HepG2 (cell line): ENCODE data around the gene ARL16. TPM values are rescaled to one million over a fixed set of nuclear protein-coding genes. Genes with fewer than 3 reads are reported as not detected.
A peak's percentile ranks its signal among the peaks of the same experiment; 100 is the strongest.

Source experiments
- FOXA1 ChIP-seq, 2 experiments: fragments of 450-650 bp in 1 of 2; sonication (generic) in 1 of 2; formaldehyde crosslinking in 1 of 2; IDR thresholded peaks; 2 replicates each; pipeline versions ENCODE4 v1.4.0 to v1.6.1; 2016 to 2020; ENCODE audit warnings: missing genetic modification reagents in 1 of 2
- HNRNPLL ChIP-seq: fragments of 200-400 bp; formaldehyde crosslinking; IDR thresholded peaks from 2 replicates; pipeline ENCODE4 v1.6.1; 2017; ENCODE audit warnings: mild to moderate bottlenecking, low read depth, low read length; ENCODE audit not compliant: poor library complexity, severe bottlenecking
- HNRNPUL1 ChIP-seq: fragments of 200-400 bp; formaldehyde crosslinking; IDR thresholded peaks from 2 replicates; pipeline ENCODE4 v1.6.1; 2017; ENCODE audit warnings: low read depth, mild to moderate bottlenecking, low read length, moderate library complexity
- POLR2G ChIP-seq: fragments of 200-400 bp; formaldehyde crosslinking; IDR thresholded peaks from 2 replicates; pipeline ENCODE4 v1.6.1; 2018; ENCODE audit warnings: mild to moderate bottlenecking, low read depth, low read length, moderate library complexity
- RBM22 ChIP-seq: fragments of 200-400 bp; formaldehyde crosslinking; optimal IDR thresholded peaks from 2 replicates; pipeline ENCODE3; 2017; ENCODE audit warnings: mild to moderate bottlenecking, low read length, moderate library complexity
- SIN3A ChIP-seq: IDR thresholded peaks from 2 replicates; pipeline ENCODE4 v1.6.1; 2011; ENCODE audit warnings: low read depth, mild to moderate bottlenecking, control low read depth, low read length, borderline replicate concordance
- ZNF687 ChIP-seq: sonication (generic); formaldehyde crosslinking; IDR thresholded peaks from 2 replicates; pipeline ENCODE4 v1.5.1; 2020; ENCODE audit warnings: mild to moderate bottlenecking, missing genetic modification reagents, moderate library complexity
- ZNF775 ChIP-seq: sonication (generic); formaldehyde crosslinking; IDR thresholded peaks from 2 replicates; pipeline ENCODE4 v1.4.0; 2020; ENCODE audit warnings: missing genetic modification reagents, mild to moderate bottlenecking, moderate library complexity, borderline replicate concordance
- polyA plus RNA-seq, 8 experiments: library from polyadenylated mRNA; depleted of rRNA in 3 of 8; stranded (reverse) in 7 of 8; unstranded in 1 of 8; fragments of >200 nt; fragmentation: Illumina TruSeq in 4 of 8; extraction: Trizol in 4 of 8; gene quantifications; 2 replicates each; pipeline versions ENCODE4 v1.2.1 to v1.2.3, GENCODE V29; 2011 to 2016; ENCODE audit warnings: low read depth in 4 of 8, missing spikeins in 1 of 8, mixed read lengths in 1 of 8; ENCODE audit not compliant: insufficient read depth in 1 of 8
- total RNA-seq, 5 experiments: library from RNA; depleted of rRNA; stranded (reverse); fragments of >200 nt; fragmentation: Illumina TruSeq; extraction: Trizol; gene quantifications; 2 replicates each; pipeline ENCODE4 v1.2.3, GENCODE V29; 2016; ENCODE audit warnings: low read depth in 1 of 5

Gene ARL16
- total and polyA plus RNA-seq, 2 of the 13 experiments (the other 11 are each of a cell fraction or from before 2014, with no cell fraction given), result 20.8 to 30.8 TPM

GRCh38 chr17:81708739-81709185 lies 25.2 kb upstream of the ARL16 start (continued):
- TF ChIP-seq HNRNPLL, result peak; percentile 20
- TF ChIP-seq POLR2G, result peak; percentile 56
- TF ChIP-seq FOXA1 (IDR thresholded peaks at IDR 0.05), result no peak
- no peak for TF ChIP-seq FOXA1 (CRISPR knock-in tag; IDR thresholded peaks at IDR 0.05)
- no peak for TF ChIP-seq ZNF775 (CRISPR knock-in tag)
- no peak for TF ChIP-seq HNRNPUL1
- peak; percentile 36; the same call in 1 of the 2 replicates for TF ChIP-seq ZNF687 (CRISPR knock-in tag)
- peak; percentile 54 for TF ChIP-seq RBM22
- no peak for TF ChIP-seq SIN3A
